Stimulated activated CD4-positive, alpha-beta T cell treated with anti-CD3 and anti-CD28 coated beads, Interleukin-15, amount 100 ng/mL, for 48 hours (primary cell): ENCODE measurements around the gene PDZD8.

Experiments
- DNase-seq, 2 donors: peaks; one replicate each; pipeline ENCODE4 v3.0.0-alpha.2; 2020; ENCODE audit warnings: low read depth in 2 of 2

Gene PDZD8

DNA sequence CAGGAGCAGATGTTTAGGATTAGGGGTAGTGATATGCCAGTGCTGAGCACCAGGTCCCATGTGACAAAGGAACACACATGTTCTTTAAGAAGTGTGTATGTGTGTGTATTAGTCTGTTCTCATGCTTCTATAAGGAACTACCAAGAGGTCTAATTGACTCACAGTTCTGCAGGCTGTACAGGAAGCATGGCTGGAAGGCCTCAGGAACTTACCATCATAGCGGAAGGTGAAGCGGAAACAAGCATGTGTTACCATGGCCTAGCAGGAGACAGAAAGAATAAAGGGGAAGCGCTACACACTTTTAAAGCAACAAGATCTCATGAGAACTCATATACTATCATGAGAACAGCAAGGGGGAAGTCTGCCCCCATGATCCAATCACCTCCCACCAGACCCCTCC, 22.8 kb upstream of the PDZD8 start:
- DNase-seq: no peak

DNA sequence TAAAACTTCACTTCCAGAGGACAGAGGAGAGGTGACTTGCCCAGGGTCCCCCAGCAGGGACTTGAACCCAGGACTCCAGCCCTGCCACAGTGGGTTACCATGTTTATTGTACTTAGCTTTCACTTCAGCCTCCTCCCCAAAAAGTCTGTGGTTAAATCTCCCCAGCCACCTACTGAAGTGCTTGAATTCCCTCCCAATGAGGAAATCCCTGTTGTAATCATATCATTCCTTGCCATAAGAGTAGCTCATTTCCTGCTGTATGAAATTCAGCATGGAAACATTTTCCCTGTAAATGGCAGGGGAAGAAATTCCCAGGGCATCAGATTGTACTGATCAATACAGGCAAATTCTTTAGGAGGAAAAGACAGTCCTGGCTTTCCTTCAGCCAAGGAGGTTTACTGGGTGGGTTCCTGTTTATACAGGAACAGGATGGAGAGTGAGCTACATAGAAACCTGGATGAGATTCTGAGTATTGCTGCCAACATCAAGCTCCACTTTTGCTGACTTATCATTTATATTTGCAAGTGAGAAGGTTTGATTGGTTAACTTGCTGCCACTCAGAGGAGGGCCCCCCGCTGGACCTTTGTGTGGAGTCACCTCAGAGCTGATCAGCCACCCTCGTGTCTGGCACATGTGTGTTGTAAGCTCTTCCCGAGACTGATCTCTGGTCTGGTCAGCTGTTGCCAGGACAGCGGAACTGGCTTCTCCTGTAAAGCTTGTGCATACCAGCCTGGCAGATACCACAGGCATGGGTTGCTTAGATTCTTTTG, 16.4 kb upstream of the PDZD8 start:
- DNase-seq: no peak

DNA sequence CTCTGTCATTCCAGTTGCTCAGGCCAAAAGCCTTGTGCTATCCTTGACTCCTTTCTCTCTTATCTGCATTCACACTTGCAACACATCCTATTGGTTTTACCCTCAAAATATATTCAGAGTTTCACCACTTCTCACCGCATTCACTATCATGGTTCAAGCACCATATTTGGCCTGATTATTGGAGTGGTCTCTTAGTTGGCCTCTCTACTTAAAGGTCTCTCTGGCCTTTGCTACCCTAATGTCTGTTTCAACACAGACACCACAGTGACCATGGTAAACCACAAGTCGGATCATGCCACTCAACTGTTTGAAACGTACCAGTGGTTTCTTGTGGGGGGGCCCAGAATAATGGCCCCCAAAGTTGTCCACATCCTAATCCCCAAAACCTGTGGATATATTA, 15.2 kb upstream of the PDZD8 start:
- DNase-seq: no peak

DNA sequence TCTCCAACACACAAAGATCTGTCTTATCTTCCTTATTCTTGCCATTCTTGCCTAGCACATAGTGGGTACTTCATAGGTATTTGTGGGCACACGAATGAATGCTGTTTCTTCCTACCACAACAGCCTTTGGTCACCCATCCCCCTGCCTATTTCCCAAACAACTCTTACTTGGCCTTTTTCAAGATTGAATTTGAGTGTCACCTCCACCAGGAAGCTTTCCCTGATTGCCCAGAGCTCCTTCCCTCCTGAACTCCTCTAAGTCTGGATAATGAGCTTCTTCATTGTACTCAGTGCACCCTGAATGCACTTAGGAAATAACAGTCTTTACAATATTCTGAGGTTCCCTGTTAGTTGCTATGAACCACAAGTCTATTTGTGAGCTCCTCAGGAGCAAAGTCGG, 11.6 kb upstream of the PDZD8 start:
- no peak for DNase-seq

DNA sequence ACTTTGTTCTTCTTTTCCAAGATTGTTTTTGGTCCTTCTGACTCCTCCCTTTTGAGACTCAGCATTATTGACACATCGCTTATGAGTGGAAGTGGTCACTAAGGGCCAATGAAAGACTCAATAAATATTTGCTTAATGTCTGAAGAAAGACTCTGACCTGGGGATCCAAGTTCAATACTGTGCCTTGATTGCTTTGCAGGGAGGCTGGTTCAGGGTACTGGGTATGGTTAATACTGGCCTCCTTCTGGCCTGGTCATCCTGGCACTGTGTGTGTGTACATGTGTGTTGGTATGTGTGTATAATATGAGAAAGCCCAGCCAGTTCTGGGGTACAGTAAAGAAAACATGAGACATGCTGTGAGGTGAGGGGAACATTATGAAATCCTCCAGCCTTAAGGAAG, 7.6 kb upstream of the PDZD8 start:
- no peak for DNase-seq

DNA sequence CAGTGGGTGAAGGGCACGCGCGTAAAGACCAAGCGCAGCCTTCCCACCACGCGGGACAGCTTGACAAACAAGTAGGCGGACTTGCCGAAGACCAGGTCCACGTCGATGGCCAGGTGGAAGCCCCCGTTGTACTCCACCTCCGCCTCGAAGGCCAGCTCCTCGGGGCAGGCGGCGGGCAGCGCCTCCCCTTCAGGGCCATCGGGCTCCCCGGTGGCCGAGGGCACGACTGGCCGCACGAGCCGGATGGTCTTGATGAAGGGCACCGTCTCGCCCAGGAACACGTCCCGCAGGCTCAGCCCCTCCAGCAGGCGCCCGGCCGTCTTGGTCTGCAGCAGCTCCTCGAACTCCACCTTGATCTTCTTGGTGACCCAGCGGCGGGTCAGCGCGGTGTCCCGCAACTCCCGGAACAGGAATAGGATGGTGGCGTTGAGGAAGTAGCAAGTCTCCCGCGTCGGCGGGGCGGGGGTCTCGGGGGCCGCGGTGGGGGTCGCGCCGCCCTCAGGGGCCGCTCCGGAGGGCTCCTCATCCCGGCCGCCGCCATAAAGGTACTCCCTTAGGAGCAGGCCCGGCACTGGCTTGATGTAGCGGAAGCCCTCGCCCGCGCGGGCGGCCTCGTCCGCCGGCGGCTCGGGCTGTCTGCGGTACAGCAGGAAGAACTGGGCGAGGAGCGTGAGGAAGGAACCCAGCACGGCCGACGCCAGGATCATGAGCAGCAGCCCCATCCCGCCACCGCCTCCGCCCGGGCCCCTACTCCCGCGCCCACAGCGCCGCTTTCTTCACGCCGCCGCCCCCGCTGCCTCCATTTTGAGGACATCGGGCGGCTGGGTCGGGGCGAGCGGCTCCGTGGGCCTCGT, 507 bp downstream of the PDZD8 start:
- no peak for DNase-seq

DNA sequence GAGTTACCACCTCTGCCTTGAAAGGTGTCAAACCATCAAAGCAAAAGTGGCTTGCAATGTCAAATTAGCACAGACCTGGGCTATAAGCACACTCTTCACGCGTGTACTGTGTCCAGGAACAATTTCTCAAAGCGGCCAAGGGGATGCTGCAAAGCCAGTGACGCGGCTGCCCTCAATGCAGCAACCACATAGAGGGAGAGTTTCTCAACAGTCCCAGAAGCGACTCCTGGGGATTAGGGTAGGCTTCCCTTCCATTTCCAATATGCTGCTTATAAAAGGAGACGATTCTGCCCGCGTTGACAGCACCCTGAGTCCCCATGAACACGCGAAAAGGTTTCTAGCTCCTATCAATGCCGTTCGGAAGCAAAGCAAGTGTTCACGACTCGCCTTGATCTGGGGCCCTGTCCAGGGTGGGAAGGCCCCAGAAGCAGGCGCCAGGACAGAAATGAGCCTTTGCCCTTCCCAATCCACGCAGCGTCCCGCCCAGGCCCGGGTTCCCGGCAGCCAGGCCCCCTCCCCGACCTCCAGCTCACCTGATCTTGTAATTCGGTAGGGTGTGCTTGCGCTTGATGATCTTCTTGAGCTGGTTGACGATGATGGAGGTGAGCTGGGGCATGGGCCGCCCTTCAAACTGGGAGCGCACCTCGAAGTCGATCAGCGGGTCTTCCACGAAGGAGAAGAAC, 1.3 kb downstream of the PDZD8 start:
- DNase-seq: peak in 1 of 2 donors; percentile 5

DNA sequence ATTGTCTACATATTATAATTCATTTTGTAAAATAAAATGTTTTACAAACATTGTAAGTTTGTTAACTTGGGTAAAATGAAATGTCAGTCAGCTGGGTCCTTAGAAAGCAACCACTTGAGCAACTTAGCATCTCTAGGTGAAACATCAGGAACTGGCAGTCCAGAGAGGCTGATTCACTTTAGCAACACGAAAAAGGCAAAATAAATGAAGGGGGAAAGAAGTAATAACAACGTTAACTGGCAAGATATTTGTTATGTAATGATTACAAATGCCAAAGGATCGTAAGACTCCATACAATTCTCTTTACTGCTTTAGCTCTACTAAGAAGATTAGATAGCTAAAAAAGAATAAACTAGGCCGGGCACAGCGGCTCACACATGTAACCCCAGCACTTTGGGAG, 5.0 kb downstream of the PDZD8 start:
- no peak for DNase-seq

DNA sequence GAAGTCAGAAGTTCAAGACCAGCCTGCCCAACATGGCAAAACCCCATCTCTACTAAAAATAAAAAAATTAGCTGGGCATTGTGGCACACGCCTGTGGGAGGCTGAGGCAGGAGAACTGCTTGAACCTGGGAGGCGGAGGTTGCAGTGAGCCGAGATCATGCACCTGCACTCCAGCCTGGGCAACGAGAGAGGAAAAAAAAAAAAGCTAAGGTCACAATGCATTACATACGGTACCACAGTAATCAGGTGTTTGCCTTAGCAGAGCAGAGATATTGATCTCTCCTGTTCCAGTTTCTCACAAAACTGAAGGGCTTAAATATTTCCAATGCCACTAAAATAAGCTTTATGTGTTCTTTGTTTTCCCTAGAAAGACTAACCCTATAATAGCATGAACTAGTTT, 7.5 kb downstream of the PDZD8 start:
- no peak for DNase-seq

DNA sequence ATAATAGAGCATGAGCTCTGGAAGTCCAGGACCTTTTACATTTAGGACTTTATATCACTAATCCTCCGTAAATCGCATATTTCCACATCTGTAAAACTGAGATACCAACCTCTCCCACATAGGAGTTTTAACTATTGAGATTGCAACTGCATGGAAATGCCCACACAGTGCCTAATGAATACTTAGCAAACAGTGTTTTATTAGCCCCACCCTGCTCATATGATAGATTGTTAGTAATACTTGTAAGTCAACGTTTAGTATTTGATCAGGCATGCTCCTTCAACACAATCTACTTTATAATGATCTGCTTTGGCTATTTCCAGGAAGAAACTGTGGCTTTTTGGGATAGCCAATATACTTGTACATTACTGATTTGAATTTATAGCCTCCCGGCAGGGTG, 8.5 kb downstream of the PDZD8 start:
- no peak for DNase-seq

DNA sequence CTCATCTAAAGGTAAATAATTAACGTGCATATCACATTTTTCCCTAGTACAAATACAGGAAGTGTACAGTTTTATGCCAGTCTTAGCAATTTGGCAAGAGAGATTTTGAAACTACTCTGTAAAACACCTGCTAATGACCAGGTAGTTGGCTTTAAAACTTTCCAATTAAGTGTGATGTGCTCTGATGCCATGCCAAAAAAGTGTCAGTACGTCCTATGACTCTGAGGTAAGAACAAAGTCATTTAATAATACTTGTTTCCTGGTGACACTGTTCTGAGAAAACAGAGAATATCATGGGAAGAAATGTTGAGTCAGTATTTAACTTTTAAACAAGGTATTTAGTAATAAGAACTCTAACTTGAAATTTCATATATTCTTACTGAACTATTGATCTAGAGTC, 9.6 kb downstream of the PDZD8 start:
- no peak for DNase-seq

DNA sequence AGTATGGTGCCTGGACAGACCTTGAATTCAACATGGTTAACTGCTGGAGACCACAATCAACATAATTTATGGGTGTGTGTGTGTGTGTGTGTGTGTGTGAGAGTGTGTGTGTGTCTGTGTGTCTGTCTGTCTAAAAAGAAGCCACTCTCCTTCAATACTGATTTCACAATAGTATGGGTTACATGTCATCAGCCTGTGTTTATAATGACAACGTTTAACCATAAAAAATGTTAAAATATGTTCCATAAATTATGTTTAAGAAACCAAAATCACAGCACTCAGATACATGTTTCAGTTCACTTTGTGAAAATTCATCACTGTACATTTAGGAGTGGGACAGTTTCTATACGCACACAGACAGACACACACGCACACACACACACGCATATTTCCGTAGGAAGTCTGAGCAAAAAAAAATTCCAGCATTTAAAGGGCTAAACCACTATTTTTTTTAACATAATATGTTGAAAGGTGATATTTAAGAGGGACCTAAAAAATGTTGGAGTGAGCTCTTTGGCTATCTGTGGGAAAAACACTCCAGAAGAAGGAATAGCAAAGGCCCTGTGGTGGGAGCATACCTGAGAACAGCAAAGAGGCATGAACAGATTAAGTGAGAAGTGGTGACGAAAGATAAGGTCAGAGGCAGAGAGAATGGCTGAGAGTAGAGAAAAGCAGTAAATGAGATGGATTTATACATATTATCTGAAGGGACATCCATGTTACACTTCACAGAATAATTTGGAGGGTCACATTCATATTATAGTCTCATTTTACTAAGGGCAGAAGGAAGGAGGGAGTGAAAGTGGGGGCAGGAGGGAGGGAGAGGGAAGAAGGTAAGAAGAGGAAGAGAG, 10.9 kb downstream of the PDZD8 start:
- no peak for DNase-seq

DNA sequence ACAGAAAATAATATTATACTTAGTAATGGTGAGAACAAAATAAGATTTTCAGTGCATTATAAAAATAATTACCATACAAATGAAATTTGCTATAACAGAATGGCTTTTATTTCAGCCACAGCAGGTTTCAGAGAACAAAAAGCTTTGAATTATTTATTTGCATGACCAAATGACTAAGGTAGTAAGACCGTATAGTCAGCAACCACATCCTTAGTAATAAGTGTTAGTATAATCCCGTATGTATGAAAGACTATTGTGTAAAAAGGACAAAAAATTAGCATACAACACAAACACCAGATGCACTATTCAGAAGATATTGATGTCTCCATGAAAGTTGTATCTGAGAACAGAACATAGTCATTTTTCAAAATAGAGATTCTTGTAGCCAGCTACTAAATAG, 12.2 kb downstream of the PDZD8 start:
- no peak for DNase-seq

DNA sequence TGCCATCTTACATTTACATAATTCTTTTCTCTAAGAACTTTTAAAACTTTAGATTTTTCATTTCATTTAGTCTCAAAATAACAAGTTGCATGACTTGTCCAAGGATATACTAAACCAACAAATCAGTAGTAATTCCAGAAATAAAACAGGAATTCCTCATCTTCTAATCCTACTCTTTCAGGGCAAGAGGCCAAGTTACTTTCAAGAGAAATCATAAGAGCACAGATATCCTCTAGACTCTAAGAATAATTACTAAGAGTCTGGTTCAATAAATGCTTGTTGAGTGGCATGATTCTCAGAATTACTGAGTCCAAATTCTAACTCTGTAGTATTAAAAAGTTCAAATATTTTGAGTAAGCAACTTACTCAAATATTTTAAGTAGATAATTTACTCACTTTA, 12.9 kb downstream of the PDZD8 start:
- DNase-seq: no peak

DNA sequence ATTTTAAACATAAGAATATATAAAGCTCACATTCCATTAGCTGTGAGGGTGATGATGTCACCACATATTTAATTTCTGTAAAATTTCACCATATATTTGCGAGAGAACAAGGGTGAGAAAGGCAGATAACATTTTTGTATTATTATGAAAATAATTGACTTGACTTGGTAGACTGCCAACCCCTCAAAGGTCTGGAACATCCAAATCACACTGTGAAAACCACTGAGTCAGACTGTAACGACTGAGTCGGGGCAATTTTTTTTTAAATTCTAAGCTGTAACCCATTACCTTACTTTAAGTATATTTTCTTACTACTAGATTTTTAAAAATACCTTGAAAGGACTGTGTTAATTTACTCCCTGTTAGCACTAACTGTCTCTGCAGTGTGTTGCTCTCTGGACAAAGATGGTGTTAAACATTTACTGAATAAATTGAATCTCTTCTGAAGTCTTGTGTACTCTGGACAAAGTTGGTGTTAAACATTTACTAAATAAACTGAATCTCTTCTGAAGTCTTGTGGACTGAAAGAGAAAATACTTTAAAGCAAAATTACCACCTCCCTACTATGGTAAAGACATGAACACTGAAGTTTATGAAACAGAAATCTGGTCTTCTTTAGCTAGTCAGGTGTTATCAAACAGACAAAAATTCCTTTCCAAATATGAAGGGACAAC, 14.1 kb downstream of the PDZD8 start:
- no peak for DNase-seq

DNA sequence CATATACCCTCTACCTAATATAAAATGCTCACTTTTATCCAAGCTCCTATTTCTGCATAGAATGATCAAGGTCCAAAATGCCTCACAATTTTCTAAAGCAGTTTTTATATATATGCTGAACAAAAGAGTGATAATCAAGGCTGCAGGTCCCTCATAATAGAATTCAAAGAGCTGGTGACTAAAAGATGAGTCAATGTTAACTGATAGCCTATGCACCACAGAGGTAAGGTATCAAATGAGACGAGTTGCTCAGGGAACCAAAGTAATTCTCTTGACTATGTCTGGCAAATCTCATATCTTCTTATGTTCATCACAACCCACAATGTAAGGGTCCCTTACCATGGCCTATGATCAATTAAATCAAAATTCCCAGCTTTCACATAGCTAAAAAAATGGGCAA, 15.2 kb downstream of the PDZD8 start:
- DNase-seq: no peak

DNA sequence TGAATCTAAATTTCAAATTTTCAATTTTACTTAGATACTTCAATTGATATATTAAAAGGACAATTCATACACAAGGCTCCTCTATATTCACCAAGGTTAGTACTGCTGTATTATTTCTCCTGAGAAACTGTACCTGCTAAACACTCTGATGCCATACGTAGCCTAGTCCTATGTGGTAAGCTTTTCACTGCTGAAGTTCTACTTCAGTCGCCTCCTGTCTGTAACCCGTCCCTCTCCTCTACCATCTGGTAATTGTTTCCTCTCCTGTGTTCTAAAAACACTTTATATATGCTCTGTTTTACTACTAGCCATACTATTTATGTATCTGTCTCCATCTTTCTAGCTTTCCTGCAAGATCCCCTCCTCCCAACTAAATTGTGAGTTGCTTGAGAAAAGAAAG, 20.2 kb downstream of the PDZD8 start:
- DNase-seq: no peak

DNA sequence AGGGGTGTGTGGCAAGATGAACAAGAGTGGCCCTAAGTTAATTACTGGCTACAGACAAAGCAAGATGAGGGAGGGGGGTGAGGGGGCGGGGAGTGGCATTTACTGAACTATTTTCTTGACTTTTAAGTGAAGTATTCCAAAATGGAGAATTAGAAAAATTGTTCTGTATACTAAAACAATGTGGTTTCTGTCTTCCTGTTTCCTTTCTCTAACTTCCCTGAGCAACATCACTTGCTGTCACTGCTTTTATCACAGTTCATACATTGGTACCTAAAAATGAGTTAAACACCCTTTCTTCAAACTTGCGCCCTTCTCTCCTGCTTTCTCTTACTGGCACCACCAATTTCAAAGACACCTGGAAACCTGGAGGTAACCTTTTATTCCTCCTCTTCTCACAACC, 21.6 kb downstream of the PDZD8 start:
- DNase-seq: no peak

DNA sequence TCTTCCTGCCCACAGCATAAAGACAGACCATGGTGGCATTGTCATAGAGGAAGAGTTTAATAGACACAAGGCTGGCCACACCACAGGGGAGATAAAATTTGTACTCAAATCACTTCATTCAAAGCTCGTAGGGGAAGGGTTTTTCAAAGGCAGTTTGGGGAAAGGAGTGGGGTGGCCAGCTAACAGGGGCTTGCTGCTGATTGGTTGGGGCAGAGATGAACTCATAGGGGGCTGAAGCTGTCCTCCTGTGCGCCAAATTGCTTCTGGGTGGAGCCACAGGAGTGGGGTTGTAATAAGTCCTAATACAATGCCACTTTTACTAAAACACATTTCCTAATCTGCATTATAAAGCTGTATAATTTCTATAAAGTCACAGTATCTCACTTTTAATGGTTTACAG, 22.5 kb downstream of the PDZD8 start:
- DNase-seq: no peak

DNA sequence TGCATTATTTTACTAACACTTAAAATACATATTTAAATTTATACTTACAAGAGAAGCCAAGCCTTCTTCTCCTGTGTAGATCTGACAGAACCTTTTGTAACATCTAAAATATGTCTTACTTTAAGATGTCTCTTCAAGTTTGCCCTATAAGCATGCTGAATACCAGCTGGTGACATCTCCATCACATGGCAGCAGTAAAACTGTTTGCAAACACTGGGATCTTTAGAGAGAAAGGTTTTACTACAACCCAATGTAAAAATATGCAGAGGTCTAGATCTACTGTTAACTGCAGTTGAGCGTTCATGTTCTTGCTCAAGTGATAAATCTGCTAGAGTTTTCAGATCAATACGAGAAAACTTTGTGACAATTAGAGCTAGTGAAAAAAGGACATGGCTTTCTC, 23.2 kb downstream of the PDZD8 start:
- no peak for DNase-seq

DNA sequence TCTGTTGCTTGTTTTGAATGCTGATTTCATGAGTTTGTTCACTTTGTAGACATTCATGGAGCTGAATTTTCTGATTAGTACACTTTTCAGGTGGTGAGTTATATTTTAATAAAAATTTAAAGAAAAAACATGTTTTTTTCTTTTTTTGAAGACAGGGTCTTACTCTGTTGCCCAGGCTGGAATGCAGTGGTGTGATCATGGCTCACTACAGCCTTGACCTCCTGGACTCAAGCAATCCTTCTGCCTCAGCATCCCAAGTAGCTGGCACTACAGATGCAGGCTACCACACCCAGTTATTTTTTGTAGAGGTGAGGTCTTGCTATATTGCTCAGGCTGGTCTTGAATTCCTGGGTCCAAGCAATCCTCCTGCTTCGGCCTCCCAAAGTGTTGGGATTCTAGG, 23.7 kb downstream of the PDZD8 start:
- no peak for DNase-seq
